Ascending aorta (tissue), 2 donors: Measurements from ENCODE around the gene RPA1. TPM values are rescaled to one million over a fixed set of nuclear protein-coding genes. Genes with fewer than 3 reads are reported as not detected.

Source experiments
- DNase-seq, 2 donors: peaks; one replicate each; pipeline ENCODE4 v3.0.0-alpha.2; 2019; ENCODE audit warnings: low spot score in 2 of 2
- H3K27ac ChIP-seq, 2 donors: fragments of 200-600 bp; sonication (generic); one replicate each; pipeline ENCODE4 v1.5.1; 2016 to 2017; ENCODE audit warnings: mild to moderate bottlenecking in 1 of 2
- H3K27me3 ChIP-seq: fragments of 200-600 bp; sonication (generic); one replicate; pipeline ENCODE4 v1.5.1; 2017
- H3K36me3 ChIP-seq, 2 donors: fragments of 200-600 bp; sonication (generic); one replicate each; pipeline ENCODE4 v1.5.1; 2016
- H3K4me1 ChIP-seq, 2 donors: fragments of 200-600 bp; sonication (generic); one replicate each; pipeline ENCODE4 v1.5.1; 2016 to 2017; ENCODE audit warnings: mild to moderate bottlenecking in 1 of 2
- H3K4me3 ChIP-seq, 2 donors: fragments of 200-600 bp; sonication (generic); one replicate each; pipeline ENCODE4 v1.5.1; 2016 to 2017; ENCODE audit warnings: mild to moderate bottlenecking in 1 of 2
- H3K9me3 ChIP-seq, 2 donors: fragments of 200-600 bp; sonication (generic); one replicate each; pipeline ENCODE4 v1.5.1; 2016
- intact Hi-C: fragments of 100-400 bp; cut with DNase I; formaldehyde crosslinking; loops from one replicate; pipeline ENCODE4 v1.15.1; 2023
- total RNA-seq: library from RNA; depleted of rRNA; stranded (reverse); fragments of >200 nt; gene quantifications from one replicate; pipeline ENCODE4 v1.1.0, GENCODE V29; 2016
- TF ChIP-seq, protein P1 (sequence below), 3 experiments: fragments of 200-600 bp in 2 of 3; fragments of 450-650 bp in 1 of 3; sonication (generic) in 2 of 3; IDR thresholded peaks; one replicate each; pipeline ENCODE4 v1.5.1; 2016 to 2019; ENCODE audit warnings: antibody characterized with exemption in 3 of 3, mild to moderate bottlenecking in 1 of 3, moderate library complexity in 1 of 3

RPA1 gene
- total RNA-seq, 1 donor from 2014 or later, result 34.0 TPM

DNA sequence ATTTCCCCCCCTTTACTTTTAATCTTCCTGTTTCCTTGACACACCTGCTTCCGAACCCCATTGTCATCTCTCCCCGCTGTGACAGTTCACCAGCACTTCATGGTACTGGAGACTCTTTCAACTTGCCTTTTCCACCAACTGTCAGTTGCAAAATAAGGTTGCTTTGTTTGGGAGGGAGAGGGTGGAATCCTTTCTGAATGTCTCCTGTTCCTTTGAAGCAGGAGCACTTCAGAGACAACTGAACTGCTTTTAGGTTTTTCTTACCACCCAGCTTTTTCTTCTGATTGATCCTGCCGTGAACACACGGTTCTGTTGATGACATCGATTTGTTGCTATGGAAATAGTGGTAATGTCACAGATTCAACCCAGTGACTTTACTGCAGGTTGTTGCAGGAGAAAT, 42.0 kb downstream of the RPA1 start:
- no peak overlapping the region for H3K4me3 ChIP-seq
- TF ChIP-seq, protein P1, sequence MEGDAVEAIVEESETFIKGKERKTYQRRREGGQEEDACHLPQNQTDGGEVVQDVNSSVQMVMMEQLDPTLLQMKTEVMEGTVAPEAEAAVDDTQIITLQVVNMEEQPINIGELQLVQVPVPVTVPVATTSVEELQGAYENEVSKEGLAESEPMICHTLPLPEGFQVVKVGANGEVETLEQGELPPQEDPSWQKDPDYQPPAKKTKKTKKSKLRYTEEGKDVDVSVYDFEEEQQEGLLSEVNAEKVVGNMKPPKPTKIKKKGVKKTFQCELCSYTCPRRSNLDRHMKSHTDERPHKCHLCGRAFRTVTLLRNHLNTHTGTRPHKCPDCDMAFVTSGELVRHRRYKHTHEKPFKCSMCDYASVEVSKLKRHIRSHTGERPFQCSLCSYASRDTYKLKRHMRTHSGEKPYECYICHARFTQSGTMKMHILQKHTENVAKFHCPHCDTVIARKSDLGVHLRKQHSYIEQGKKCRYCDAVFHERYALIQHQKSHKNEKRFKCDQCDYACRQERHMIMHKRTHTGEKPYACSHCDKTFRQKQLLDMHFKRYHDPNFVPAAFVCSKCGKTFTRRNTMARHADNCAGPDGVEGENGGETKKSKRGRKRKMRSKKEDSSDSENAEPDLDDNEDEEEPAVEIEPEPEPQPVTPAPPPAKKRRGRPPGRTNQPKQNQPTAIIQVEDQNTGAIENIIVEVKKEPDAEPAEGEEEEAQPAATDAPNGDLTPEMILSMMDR (IDR thresholded peaks at IDR 0.05), result no peak
- no peaks in the 10 kb centered on the region for H3K4me1 ChIP-seq
- no peak for DNase-seq
- intact Hi-C loops, result no loop called here
- no peaks in the 10 kb centered on the region for H3K9me3 ChIP-seq
- H3K27ac ChIP-seq, result no peak overlapping the region
- no peaks in the 10 kb centered on the region for H3K27me3 ChIP-seq
- H3K36me3 ChIP-seq, result peaks cover 36 to 37% of the 10 kb centered on the region in 2 donors

GRCh38 chr17:1872254-1872653, 42.4 kb downstream of the RPA1 start:
- H3K27ac ChIP-seq, result no peak overlapping the region
- H3K27me3 ChIP-seq, result no peaks in the 10 kb centered on the region
- no peak for DNase-seq
- H3K4me3 ChIP-seq, result no peak overlapping the region
- no peaks in the 10 kb centered on the region for H3K4me1 ChIP-seq
- TF ChIP-seq, protein P1 (IDR thresholded peaks at IDR 0.05), result no peak
- H3K36me3 ChIP-seq, result peaks cover 41 to 42% of the 10 kb centered on the region in 2 donors
- H3K9me3 ChIP-seq, result no peaks in the 10 kb centered on the region
- intact Hi-C loops, result no loop called here

GRCh38 chr17:1872976-1873375, 43.2 kb downstream of the RPA1 start:
- peaks cover 47 to 49% of the 10 kb centered on the region in 2 donors for H3K36me3 ChIP-seq
- H3K9me3 ChIP-seq, result no peaks in the 10 kb centered on the region
- no peak overlapping the region for H3K27ac ChIP-seq
- no peak for DNase-seq
- TF ChIP-seq, protein P1 (IDR thresholded peaks at IDR 0.05), result no peak
- no peak overlapping the region for H3K4me3 ChIP-seq
- intact Hi-C loops, result no loop called here
- H3K4me1 ChIP-seq, result no peaks in the 10 kb centered on the region
- no peaks in the 10 kb centered on the region for H3K27me3 ChIP-seq

DNA sequence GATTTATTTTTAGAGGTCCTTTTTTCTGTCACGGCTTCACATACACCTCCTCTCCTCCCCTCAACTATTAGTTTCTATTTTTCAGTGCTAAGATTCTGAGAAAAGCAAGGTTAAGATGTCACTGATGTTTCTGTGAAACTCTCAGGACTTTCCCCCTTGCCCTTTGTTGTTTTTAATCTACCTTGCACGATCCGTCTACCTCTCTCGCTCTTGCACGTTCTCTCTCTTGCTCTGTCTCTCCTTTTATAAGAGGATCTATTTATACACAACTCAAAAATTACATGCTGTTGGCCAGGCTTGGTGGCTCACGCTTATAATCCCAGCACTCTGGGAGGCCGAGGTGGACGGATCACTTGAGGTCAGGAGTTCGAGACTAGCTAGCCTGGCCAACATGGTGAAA, 43.6 kb downstream of the RPA1 start:
- H3K9me3 ChIP-seq, result no peaks in the 10 kb centered on the region
- H3K4me1 ChIP-seq, result no peaks in the 10 kb centered on the region
- TF ChIP-seq, protein P1 (IDR thresholded peaks at IDR 0.05), result no peak
- H3K27ac ChIP-seq, result no peak overlapping the region
- intact Hi-C loops, result no loop called here
- H3K4me3 ChIP-seq, result no peak overlapping the region
- H3K36me3 ChIP-seq, result peaks cover 50 to 54% of the 10 kb centered on the region in 2 donors
- no peak for DNase-seq
- no peaks in the 10 kb centered on the region for H3K27me3 ChIP-seq

DNA sequence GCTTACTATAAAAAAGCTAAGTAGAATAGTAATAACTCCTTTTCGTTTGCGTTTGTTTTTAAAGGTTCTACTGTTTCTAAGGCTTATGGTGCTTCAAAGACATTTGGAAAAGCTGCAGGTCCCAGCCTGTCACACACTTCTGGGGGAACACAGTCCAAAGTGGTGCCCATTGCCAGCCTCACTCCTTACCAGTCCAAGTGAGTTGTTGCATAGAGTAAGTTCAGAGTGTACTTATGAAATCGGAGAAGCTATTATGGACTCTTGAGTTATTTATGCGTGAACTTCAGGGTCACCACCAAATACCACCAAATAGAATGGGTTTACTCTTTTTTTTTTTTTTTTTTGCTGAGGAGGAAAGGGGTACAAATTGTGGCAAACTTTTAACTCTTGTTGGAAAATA, 45.8 kb downstream of the RPA1 start:
- no peak overlapping the region for H3K27ac ChIP-seq
- no peak overlapping the region for H3K4me3 ChIP-seq
- intact Hi-C loops, result no loop called here
- peaks cover 65 to 75% of the 10 kb centered on the region in 2 donors for H3K36me3 ChIP-seq
- no peaks in the 10 kb centered on the region for H3K27me3 ChIP-seq
- H3K4me1 ChIP-seq, result no peaks in the 10 kb centered on the region
- no peaks in the 10 kb centered on the region for H3K9me3 ChIP-seq
- DNase-seq, result no peak
- TF ChIP-seq, protein P1 (IDR thresholded peaks at IDR 0.05), result no peak
